Measurements from ENCODE around the gene SARDH. TPM values are rescaled to one million over a fixed set of nuclear protein-coding genes. Genes with fewer than 3 reads are reported as not detected.
"Not testable (repeated sequence)": the region's sequence is repeated elsewhere in the genome, so short reads cannot be mapped to it uniquely, and the experiment has no call there.

SARDH gene
- total RNA-seq, 1 donor = 4.7 TPM

- H3K4me1 ChIP-seq (ENCODE audit: insufficient read depth, low read length) = no peaks in the 10 kb centered on the region
These were observed 16.6 kb upstream of the SARDH start for GRCh38 chr9:133754688-133755227.

GRCh38 chr9:133754187-133754586, 16.0 kb upstream of the SARDH start:
- Histone ChIP-seq H3K9me3 (ENCODE audit: low read depth, low read length) (no peaks in the 10 kb centered on the region), H3K27me3 (ENCODE audit: insufficient read depth, low read length) (peaks cover 2% of the 10 kb centered on the region), H3K4me1 (ENCODE audit: insufficient read depth, low read length) (no peaks in the 10 kb centered on the region), H3K4me3 (ENCODE audit: low read length) (no peak overlapping the region)

More at GRCh38 chr9:133754688-133755227, 16.6 kb upstream of the SARDH start:
- H3K9me3 ChIP-seq (ENCODE audit: low read depth, low read length) = no peaks in the 10 kb centered on the region
- H3K27me3 ChIP-seq (ENCODE audit: insufficient read depth, low read length) = no peaks in the 10 kb centered on the region
- no peak overlapping the region for H3K4me3 ChIP-seq (ENCODE audit: low read length)

GRCh38 chr9:133752739-133753446, 14.7 kb upstream of the SARDH start:
- H3K9me3 ChIP-seq (ENCODE audit: low read depth, low read length) = no peaks in the 10 kb centered on the region
- no peaks in the 10 kb centered on the region for H3K4me1 ChIP-seq (ENCODE audit: insufficient read depth, low read length)
- no peak overlapping the region for H3K4me3 ChIP-seq (ENCODE audit: low read length)
- H3K27me3 ChIP-seq (ENCODE audit: insufficient read depth, low read length) = peaks cover 7% of the 10 kb centered on the region

- no peaks in the 10 kb centered on the region for H3K9me3 ChIP-seq (ENCODE audit: low read depth, low read length)
- H3K4me1 ChIP-seq (ENCODE audit: insufficient read depth, low read length) = no peaks in the 10 kb centered on the region
- H3K4me3 ChIP-seq (ENCODE audit: low read length) = no peak overlapping the region
- peaks cover 14% of the 10 kb centered on the region for H3K27me3 ChIP-seq (ENCODE audit: insufficient read depth, low read length)
These were observed 13.0 kb upstream of the SARDH start for GRCh38 chr9:133750982-133751649.

- Histone ChIP-seq H3K4me3 (ENCODE audit: low read length) (no peak overlapping the region), H3K9me3 (ENCODE audit: low read depth, low read length) (no peaks in the 10 kb centered on the region), H3K27me3 (ENCODE audit: insufficient read depth, low read length) (peaks cover 14% of the 10 kb centered on the region), H3K4me1 (ENCODE audit: insufficient read depth, low read length) (no peaks in the 10 kb centered on the region)
These were observed 9.2 kb upstream of the SARDH start for GRCh38 chr9:133747309-133747708.

GRCh38 chr9:133744528-133744927, 6.4 kb upstream of the SARDH start:
- H3K4me1 ChIP-seq (ENCODE audit: insufficient read depth, low read length); H3K4me3 ChIP-seq (ENCODE audit: low read length): not testable (repeated sequence)
- peaks cover 12% of the 10 kb centered on the region for H3K27me3 ChIP-seq (ENCODE audit: insufficient read depth, low read length)

GRCh38 chr9:133742849-133743444, 4.8 kb upstream of the SARDH start:
- no peaks in the 10 kb centered on the region for H3K9me3 ChIP-seq (ENCODE audit: low read depth, low read length)
- H3K4me3 ChIP-seq (ENCODE audit: low read length) = no peak overlapping the region
- peaks cover 4% of the 10 kb centered on the region for H3K4me1 ChIP-seq (ENCODE audit: insufficient read depth, low read length)
- H3K27me3 ChIP-seq (ENCODE audit: insufficient read depth, low read length) = peaks cover 7% of the 10 kb centered on the region

More at GRCh38 chr9:133744528-133744927, 6.4 kb upstream of the SARDH start:
- not testable (repeated sequence) for H3K9me3 ChIP-seq (ENCODE audit: low read depth, low read length)

GRCh38 chr9:133742251-133742650, 4.1 kb upstream of the SARDH start:
- Histone ChIP-seq H3K4me3 (ENCODE audit: low read length) (no peak overlapping the region), H3K9me3 (ENCODE audit: low read depth, low read length) (no peaks in the 10 kb centered on the region), H3K4me1 (ENCODE audit: insufficient read depth, low read length) (peaks cover 4% of the 10 kb centered on the region), H3K27me3 (ENCODE audit: insufficient read depth, low read length) (peaks cover 3% of the 10 kb centered on the region)

- no peak overlapping the region for H3K4me3 ChIP-seq (ENCODE audit: low read length)
These were observed 3.6 kb upstream of the SARDH start for GRCh38 chr9:133741716-133742115.

GRCh38 chr9:133740911-133741310, 2.8 kb upstream of the SARDH start:
- Histone ChIP-seq H3K4me1 (ENCODE audit: insufficient read depth, low read length) (peaks cover 4% of the 10 kb centered on the region), H3K4me3 (ENCODE audit: low read length) (no peak overlapping the region), H3K27me3 (ENCODE audit: insufficient read depth, low read length) (no peaks in the 10 kb centered on the region), H3K9me3 (ENCODE audit: low read depth, low read length) (no peaks in the 10 kb centered on the region)

More at GRCh38 chr9:133741716-133742115, 3.6 kb upstream of the SARDH start:
- no peaks in the 10 kb centered on the region for H3K9me3 ChIP-seq (ENCODE audit: low read depth, low read length)
- no peaks in the 10 kb centered on the region for H3K27me3 ChIP-seq (ENCODE audit: insufficient read depth, low read length)
- peaks cover 4% of the 10 kb centered on the region for H3K4me1 ChIP-seq (ENCODE audit: insufficient read depth, low read length)

- peaks cover 4% of the 10 kb centered on the region for H3K4me1 ChIP-seq (ENCODE audit: insufficient read depth, low read length)
- H3K4me3 ChIP-seq (ENCODE audit: low read length) = no peak overlapping the region
- H3K27me3 ChIP-seq (ENCODE audit: insufficient read depth, low read length) = no peaks in the 10 kb centered on the region
- H3K9me3 ChIP-seq (ENCODE audit: low read depth, low read length) = no peaks in the 10 kb centered on the region
These were observed 1.5 kb upstream of the SARDH start for GRCh38 chr9:133739408-133740280.

- Histone ChIP-seq H3K4me3 (ENCODE audit: low read length) (no peak overlapping the region), H3K27me3 (ENCODE audit: insufficient read depth, low read length) (no peaks in the 10 kb centered on the region), H3K4me1 (ENCODE audit: insufficient read depth, low read length) (peaks cover 4% of the 10 kb centered on the region), H3K9me3 (ENCODE audit: low read depth, low read length) (no peaks in the 10 kb centered on the region)
These were observed 581 bp upstream of the SARDH start for GRCh38 chr9:133738640-133739225.

GRCh38 chr9:133737071-133737773, 930 bp downstream of the SARDH start:
- H3K4me3 ChIP-seq (ENCODE audit: low read length) = no peak overlapping the region
- no peaks in the 10 kb centered on the region for H3K27me3 ChIP-seq (ENCODE audit: insufficient read depth, low read length)
- H3K9me3 ChIP-seq (ENCODE audit: low read depth, low read length) = no peaks in the 10 kb centered on the region
- H3K4me1 ChIP-seq (ENCODE audit: insufficient read depth, low read length) = peaks cover 4% of the 10 kb centered on the region

- peaks cover 4% of the 10 kb centered on the region for H3K4me1 ChIP-seq (ENCODE audit: insufficient read depth, low read length)
- H3K27me3 ChIP-seq (ENCODE audit: insufficient read depth, low read length) = no peaks in the 10 kb centered on the region
- H3K9me3 ChIP-seq (ENCODE audit: low read depth, low read length) = no peaks in the 10 kb centered on the region
- no peak overlapping the region for H3K4me3 ChIP-seq (ENCODE audit: low read length)
These were observed 2.2 kb downstream of the SARDH start for GRCh38 chr9:133735931-133736330.
